PC-3 (cell line): ENCODE data around the gene NDFIP2. TPM values are rescaled to one million over a fixed set of nuclear protein-coding genes. Genes with fewer than 3 reads are reported as not detected.

ENCODE experiments used
- ATAC-seq: fragments of 200-7000 bp; cut with Tn5 transposase; 2 replicates; pipeline ENCODE4 v1.9.1; 2020; ENCODE audit warnings: mild to moderate bottlenecking, moderate library complexity
- BruUV-seq: library from RNA; stranded (reverse); fragments of 400-500 nt; replicated peaks from 2 replicates; lab custom pipeline; 2021; lab: Mats Ljungman, UMichigan
- CTCF ChIA-PET: fragments of 300-600 bp; sonication (Branson Sonifier 250); formaldehyde crosslinking; loops from one replicate; lab custom pipeline; 2022; ENCODE audit warnings: antibody characterized with exemption; lab: Charles Lee
- POLR2A ChIA-PET: fragments of 300-600 bp; sonication (Branson Sonifier 250); formaldehyde crosslinking; loops from one replicate; lab custom pipeline; 2022; ENCODE audit warnings: antibody characterized with exemption; ENCODE audit not compliant: unreplicated experiment; lab: Charles Lee
- DNase-seq: peaks from one replicate; pipeline ENCODE4 v3.0.0-alpha.2; 2015
- H2AFZ ChIP-seq: fragments of 300-600 bp; sonication (generic); 2 replicates; pipeline ENCODE4 v1.6.0; 2016; ENCODE audit warnings: antibody characterized with exemption, low read length
- H3F3A ChIP-seq: fragments of 300-600 bp; sonication (generic); one replicate; pipeline ENCODE4 v1.6.0; 2017; ENCODE audit warnings: antibody characterized with exemption, low read length, control low read depth, mild to moderate bottlenecking; ENCODE audit not compliant: unreplicated experiment
- H3K27ac ChIP-seq: fragments of 300-600 bp; sonication (generic); 2 replicates; pipeline ENCODE4 v1.5.1; 2016; ENCODE audit warnings: mild to moderate bottlenecking, low read length
- H3K27me3 ChIP-seq: fragments of 300-600 bp; sonication (generic); 2 replicates; pipeline ENCODE4 v1.6.1; 2016; ENCODE audit warnings: low read length, mixed read lengths
- H3K36me3 ChIP-seq: fragments of 300-600 bp; sonication (generic); 2 replicates; pipeline ENCODE4 v1.6.1; 2016; ENCODE audit warnings: low read depth, mixed run types, low read length, mixed read lengths
- H3K4me1 ChIP-seq: fragments of 300-600 bp; sonication (generic); 2 replicates; pipeline ENCODE4 v1.5.1; 2016; ENCODE audit warnings: low read length; ENCODE audit not compliant: insufficient read depth
- H3K4me2 ChIP-seq: fragments of 300-600 bp; sonication (generic); 2 replicates; pipeline ENCODE4 v1.6.0; 2016; ENCODE audit warnings: low read length
- H3K4me3 ChIP-seq: fragments of 300-600 bp; sonication (generic); 2 replicates; pipeline ENCODE4 v1.5.1; 2016; ENCODE audit warnings: mild to moderate bottlenecking, low read length, mixed read lengths
- H3K79me2 ChIP-seq: fragments of 300-600 bp; sonication (generic); 2 replicates; pipeline ENCODE4 v1.6.1; 2017; ENCODE audit warnings: low read length, mixed read lengths
- H3K9ac ChIP-seq: fragments of 300-600 bp; sonication (generic); 2 replicates; pipeline ENCODE4 v1.6.0; 2016; ENCODE audit warnings: mild to moderate bottlenecking, low read length
- H3K9me2 ChIP-seq: fragments of 300-600 bp; sonication (generic); replicated peaks from 2 replicates; pipeline ENCODE4 v1.6.1; 2016; ENCODE audit warnings: mixed run types, low read length, mixed read lengths
- H3K9me3 ChIP-seq: fragments of 300-600 bp; sonication (generic); 2 replicates; pipeline ENCODE4 v1.6.1; 2016; ENCODE audit warnings: low read length, mixed read lengths
- H4K20me1 ChIP-seq: fragments of 300-600 bp; sonication (generic); 2 replicates; pipeline ENCODE4 v1.6.1; 2016; ENCODE audit warnings: low read length, mixed read lengths
- CTCF ChIP-seq: fragments of 300-600 bp; sonication (generic); conservative IDR thresholded peaks from 2 replicates; pipeline ENCODE4 v1.5.1; 2017; ENCODE audit warnings: antibody characterized with exemption, low read depth, mild to moderate bottlenecking, low read length
- EZH2 ChIP-seq: fragments of 300-600 bp; sonication (generic); IDR thresholded peaks from one replicate; pipeline ENCODE4 v1.6.1; 2017; ENCODE audit warnings: antibody characterized with exemption, mild to moderate bottlenecking, low read length; ENCODE audit not compliant: unreplicated experiment
- EZH2phosphoT487 ChIP-seq: fragments of 300-600 bp; sonication (generic); IDR thresholded peaks from 2 replicates; pipeline ENCODE4 v1.6.1; 2018; ENCODE audit warnings: mild to moderate bottlenecking, antibody characterized with exemption, low read length, borderline replicate concordance
- intact Hi-C: fragments of 100-400 bp; cut with micrococcal nuclease; formaldehyde crosslinking; loops from 2 replicates; pipeline ENCODE4 v1.9.0; 2023
- total RNA-seq: library from RNA; depleted of rRNA; stranded (reverse); fragments of >200 nt; gene quantifications from 2 replicates; pipeline ENCODE4 v1.2.3, GENCODE V29; 2014

Gene NDFIP2
- total RNA-seq, 1 experiment from 2014 or later, result 19.5 TPM

GRCh38 chr13:79508224-79508961 lies 27.4 kb downstream of the NDFIP2 start:
- Histone ChIP-seq H3K4me1 (peaks cover 12% of the 10 kb centered on the region), H3K9me3 (no peaks in the 10 kb centered on the region), H3K9ac (no peak overlapping the region), H3K27me3 (no peaks in the 10 kb centered on the region), H3K9me2 (no peaks in the 10 kb centered on the region), H3K27ac (peak overlapping the region; percentile 18; the same call in 1 of the 2 replicates), H3F3A (no peaks in the 10 kb centered on the region), H3K36me3 (no peaks in the 10 kb centered on the region), H3K4me3 (no peak overlapping the region), H3K4me2 (peak overlapping the region; percentile 39; the same call in 1 of the 2 replicates), H4K20me1 (no peaks in the 10 kb centered on the region; the same call in 1 of the 2 replicates), H2AFZ (no peak overlapping the region), H3K79me2 (peaks cover 58% of the 10 kb centered on the region)
- no peak for TF ChIP-seq EZH2phosphoT487
- TF ChIP-seq CTCF, result no peak
- no peak for TF ChIP-seq EZH2
- BruUV-seq, result no TSS peak
- intact Hi-C loops, result no loop called here
- CTCF ChIA-PET, result no interaction called here
- ATAC-seq, result peak; percentile 18; the same call in 1 of the 2 replicates
- POLR2A ChIA-PET, result no interaction called here
- peak; percentile 54 for DNase-seq

GRCh38 chr13:79511611-79512010 lies 30.7 kb downstream of the NDFIP2 start:
- intact Hi-C loops, result no loop called here
- Histone ChIP-seq H3K9me3 (no peaks in the 10 kb centered on the region), H3K4me1 (peaks cover 12% of the 10 kb centered on the region), H3K27ac (no peak overlapping the region), H3K4me2 (no peak overlapping the region), H3K27me3 (no peaks in the 10 kb centered on the region), H3K79me2 (peaks cover 48% of the 10 kb centered on the region), H3K36me3 (no peaks in the 10 kb centered on the region), H3K4me3 (no peak overlapping the region), H3K9me2 (no peaks in the 10 kb centered on the region), H3K9ac (no peak overlapping the region), H3F3A (no peaks in the 10 kb centered on the region), H2AFZ (no peak overlapping the region), H4K20me1 (no peaks in the 10 kb centered on the region)
- ChIA-PET CTCF (no interaction called here), POLR2A (no interaction called here)
- ATAC-seq (no peak), DNase-seq (no peak)
- no peak for TF ChIP-seq EZH2
- no peak for TF ChIP-seq CTCF
- no peak for TF ChIP-seq EZH2phosphoT487
- BruUV-seq, result no TSS peak

GRCh38 chr13:79512950-79513349 lies 32.0 kb downstream of the NDFIP2 start:
- Histone ChIP-seq H3K79me2 (peaks cover 56% of the 10 kb centered on the region), H4K20me1 (no peaks in the 10 kb centered on the region), H3K9me2 (no peaks in the 10 kb centered on the region), H3K9me3 (no peaks in the 10 kb centered on the region), H3K4me2 (no peak overlapping the region), H3K27ac (no peak overlapping the region), H3K36me3 (no peaks in the 10 kb centered on the region), H2AFZ (no peak overlapping the region), H3K9ac (no peak overlapping the region), H3F3A (no peaks in the 10 kb centered on the region), H3K4me1 (peaks cover 10% of the 10 kb centered on the region), H3K27me3 (no peaks in the 10 kb centered on the region), H3K4me3 (no peak overlapping the region)
- DNase-seq (no peak), ATAC-seq (no peak)
- intact Hi-C loops, result no loop called here
- no peak for TF ChIP-seq EZH2phosphoT487
- no peak for TF ChIP-seq CTCF
- no peak for TF ChIP-seq EZH2
- ChIA-PET CTCF (no interaction called here), POLR2A (no interaction called here)
- BruUV-seq, result no TSS peak
